Fibroblast of skin of right biceps (primary cell): ENCODE measurements around the gene RNF26.
A peak's percentile ranks its signal among the peaks of the same experiment; 100 is the strongest.

Experiments used
- DNase-seq: peaks from one replicate; pipeline ENCODE4 v3.0.0-alpha.2; 2013

The RNF26 gene

GRCh38 chr11:119337581-119338317 is 3.4 kb downstream of the RNF26 start:
- DNase-seq, result peak; percentile 96

DNA sequence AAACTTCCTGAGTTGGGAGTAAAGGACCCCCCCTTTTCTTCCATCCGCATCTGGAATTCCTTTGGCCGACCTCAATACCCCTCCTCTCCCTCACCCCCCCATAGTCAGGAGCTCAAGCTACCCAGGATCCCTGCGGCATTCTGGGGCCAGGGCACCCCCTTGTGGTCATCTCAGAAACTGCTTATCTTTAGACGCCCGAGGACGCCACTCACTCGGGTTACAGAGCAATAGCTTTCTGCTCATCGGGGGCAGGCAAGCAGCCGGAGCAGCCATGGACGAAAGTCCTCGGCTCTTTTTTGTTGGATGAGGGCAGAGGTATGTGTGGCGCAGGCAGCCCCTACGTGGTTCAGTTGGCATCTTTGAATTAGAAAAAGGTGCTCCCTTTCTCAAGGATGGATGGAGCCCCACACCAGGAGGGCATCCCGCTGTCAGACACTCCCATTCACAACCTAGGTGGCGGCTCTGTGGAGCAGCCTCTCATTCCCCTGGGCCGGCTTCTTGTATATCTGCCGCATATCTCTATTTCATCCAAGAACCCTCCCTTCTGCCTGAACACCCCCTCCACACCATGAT is 4.1 kb downstream of the RNF26 start:
- no peak for DNase-seq

- no peak for DNase-seq
These were observed 4.8 kb downstream of the RNF26 start for GRCh38 chr11:119338965-119339588.

- DNase-seq, result peak; percentile 47
These were observed 5.4 kb downstream of the RNF26 start for GRCh38 chr11:119339589-119340334.

DNA sequence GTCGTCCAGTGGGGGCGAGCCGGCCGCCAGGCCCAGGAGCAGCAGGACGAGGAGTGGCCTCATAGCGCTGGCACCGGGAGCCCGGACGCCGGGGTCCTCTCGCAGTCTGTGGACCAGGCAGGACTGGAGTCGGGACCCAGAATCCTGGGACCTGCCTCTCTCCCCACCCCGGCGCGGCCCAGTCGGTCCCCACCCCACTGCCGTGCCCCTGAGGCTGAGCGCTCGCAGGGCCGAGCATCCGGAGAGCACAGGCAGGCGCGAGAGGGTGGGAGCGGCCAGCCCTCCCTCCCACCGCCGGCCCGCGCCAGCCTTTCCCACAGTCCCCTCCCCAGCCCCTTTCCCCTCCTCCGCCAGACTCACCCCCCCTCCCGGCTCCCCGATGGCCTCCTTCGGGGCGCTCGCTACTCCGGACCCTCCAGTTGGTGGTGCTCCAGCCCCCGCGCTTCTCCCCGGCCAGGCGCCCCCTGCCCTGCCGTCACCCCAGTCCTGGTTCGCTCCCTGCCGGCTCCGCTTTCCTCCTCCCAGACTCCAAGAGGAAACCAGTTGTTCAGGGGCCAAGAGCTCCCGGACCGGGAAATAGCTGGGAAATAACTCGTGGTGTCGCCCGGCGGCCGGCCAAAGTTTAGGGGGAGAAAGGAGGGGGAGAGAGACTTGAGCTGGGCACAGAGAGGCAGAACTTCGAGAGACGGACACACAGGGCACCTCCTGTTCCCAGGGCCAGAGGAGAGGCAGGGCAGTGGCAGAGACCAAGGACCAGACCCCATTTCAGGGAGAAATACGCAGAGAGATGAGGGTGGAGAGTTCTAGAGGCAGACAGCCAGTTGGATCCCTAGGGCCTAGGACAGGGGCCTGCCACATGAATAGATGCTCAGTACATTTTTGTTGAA is 6.3 kb downstream of the RNF26 start, which contains the start of gene C1QTNF5:
C1QTNF5 (minus strand) TSS at position 549 of the 887 bp plus-strand sequence; CDS start at position 63, 486 bp downstream.
- peak; percentile 79 for DNase-seq

DNA sequence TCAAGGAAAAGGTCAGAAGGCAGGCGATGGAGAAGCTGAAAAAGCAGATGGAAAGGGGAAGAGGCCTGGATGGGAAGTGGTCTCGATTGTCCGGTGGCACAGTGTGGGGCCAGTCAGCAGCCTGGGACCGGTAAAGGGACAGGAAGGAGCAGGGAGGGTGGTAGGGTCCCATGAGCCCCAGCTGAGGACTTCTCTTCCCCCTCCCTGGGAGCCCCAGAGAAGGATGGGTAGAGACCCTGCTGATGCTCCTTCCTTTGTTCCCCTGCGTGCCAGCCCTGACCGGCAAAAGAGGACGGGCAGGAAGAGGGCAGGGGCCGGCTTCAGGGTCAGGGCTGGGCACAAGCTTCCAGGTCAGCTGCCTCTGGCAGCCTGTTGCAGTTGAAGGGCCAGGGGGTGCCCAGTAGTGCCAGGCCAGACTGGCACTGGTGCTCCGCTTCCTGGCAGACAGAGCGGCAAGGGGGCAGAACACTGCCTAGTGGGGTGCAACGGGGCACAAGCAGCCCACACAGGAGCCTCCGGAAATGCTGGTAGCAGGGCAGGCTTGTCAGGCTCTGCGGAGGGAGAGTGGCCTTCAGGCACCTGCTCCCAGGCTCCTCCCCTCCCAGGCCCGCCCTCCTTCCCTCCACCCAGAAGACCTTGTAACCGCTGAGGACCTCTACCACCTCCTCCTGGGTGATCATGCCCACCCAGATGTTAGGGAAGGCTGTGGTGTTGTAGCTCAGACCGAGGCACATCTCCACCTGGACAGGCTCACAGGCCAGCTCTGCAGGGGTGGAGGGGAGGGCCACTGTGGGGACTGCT is 7.1 kb downstream of the RNF26 start:
- no peak for DNase-seq

GRCh38 chr11:119342023-119342300 is 7.6 kb downstream of the RNF26 start:
- no peak for DNase-seq

DNA sequence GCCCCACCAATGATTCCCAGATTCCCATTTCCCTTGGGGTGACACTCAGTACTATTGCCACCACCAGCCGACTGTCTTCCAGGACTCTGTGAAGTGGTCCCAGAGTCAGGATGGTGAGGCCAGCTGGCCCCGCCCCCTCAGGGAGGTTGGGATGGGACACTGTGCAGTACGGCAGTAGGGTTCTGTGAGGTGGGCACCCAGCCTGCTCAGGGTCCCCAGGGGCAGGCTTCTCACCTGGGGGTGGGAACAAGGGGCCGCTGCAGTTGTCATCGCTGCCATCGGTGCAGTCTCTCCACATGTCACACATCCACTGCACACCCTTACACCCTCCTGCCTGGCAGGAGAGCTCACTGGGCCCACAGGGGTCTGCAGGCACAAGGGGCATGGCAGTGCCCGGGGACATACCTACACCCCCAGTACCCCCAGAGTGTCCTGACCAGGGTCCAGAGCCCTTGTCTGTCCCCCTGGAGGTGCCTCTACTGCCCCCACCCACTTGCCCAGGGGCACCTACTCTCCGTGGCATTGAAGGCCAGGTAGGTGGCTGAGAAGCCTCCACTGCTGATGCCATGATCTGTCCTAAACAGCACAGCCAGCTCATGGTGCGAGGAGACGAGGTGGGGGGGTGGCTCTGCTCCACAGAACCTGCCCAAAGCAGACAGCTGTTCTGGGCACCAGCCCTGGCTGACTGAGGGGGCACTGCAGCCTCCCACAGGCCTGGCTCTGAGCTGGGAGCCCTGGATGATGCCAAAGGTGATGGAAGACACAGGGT is 8.2 kb downstream of the RNF26 start:
- no peak for DNase-seq

DNA sequence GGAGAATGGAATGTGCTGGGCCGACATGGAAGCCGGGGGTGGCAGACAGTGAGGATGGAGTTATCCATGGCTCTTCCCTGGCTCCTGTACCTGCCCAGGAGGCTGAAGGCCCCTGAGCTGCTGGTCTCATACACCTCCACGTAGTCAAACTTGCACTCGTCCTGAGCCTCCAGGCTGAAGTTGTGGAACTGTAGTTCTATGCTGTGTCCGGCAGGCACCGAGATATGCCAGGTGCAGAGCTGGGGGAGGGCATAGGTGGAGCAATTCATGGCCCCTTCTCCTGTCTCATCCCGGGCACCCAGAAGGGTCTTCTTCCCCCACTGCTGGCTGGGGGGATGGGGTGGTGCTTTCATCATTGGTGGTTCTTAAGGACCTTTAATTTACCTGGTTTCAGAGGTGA is 9.4 kb downstream of the RNF26 start:
- no peak for DNase-seq

DNA sequence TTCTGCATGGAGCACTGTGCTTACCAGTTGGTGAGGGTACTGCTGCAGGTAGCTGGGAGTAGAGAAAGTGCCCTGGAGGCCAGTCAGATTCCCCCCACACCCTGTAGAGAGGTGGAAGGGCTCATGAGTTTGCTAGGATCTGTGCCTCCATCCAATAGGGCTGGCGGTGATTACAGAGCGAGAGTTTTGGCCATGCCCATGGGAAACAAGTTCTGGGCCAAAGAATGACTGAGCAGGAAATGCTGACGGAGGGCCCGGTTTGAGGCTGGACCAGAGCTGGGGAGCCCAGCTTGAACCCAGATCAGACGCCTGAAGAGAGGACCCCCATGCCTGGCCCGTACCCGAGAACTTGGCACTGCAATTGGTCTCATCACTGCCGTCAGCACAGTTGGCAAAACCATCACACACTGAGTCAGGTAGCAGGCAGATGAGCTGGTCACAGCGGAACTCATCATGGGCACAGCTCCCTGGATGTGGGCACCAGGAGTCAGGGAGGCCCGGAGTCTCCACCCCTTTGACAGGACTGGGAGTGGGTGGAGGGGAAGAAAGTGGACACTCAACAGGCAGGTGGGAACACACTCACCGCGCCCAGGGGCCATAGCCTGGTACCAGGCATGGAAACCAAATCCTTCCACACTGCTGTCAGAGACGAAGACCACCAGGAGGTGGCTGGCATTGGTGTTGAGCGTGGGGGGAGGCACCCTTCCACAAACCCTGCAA is 10.1 kb downstream of the RNF26 start:
- DNase-seq, result no peak

DNA sequence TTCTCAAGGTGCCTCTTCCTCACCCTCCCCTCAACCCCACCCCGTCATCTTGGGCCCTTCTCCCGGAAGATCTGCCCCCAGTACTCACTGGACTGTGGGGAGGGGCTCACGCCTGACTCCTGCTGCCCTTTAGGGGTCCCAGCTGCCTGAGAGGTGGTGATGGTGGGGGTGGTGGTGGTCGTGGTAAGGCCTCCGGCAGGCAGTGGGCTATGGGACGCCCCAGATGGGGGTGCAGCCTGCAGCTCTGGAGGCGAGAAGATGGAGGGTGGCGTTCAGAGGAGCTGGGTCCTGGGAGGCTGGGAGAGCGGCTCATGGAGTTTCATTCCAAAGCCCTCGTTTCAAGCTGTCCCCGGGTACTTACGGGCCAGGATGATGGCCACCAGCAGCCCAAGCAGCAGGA is 11.4 kb downstream of the RNF26 start:
- DNase-seq, result no peak

GRCh38 chr11:119346605-119347004 is 12.3 kb downstream of the RNF26 start, which contains the start of gene MFRP:
TSS of gene MFRP (minus strand) at chr11:119346705. CDS start at chr11:119346513, 192 bp downstream.
- DNase-seq, result no peak

DNA sequence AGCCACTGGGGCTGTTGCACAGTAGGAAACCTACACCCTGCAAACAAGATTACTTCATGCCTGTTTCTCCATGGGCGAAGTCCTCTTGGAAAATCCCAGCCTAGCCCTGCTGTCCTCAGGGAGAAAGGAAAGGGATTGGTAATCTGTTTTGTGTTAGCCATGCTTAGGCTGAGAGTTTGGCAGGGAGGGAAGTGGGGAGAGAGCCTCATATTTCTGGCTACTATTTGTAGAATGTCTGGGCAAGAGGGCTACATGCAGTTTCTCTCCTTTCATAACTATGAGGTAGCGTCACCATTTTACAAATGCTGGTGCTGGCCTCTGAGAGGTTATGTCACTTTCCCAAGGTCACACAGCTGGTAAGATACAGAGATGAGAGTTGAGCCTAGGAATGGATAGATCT is 12.9 kb downstream of the RNF26 start:
- peak; percentile 68 for DNase-seq

DNA sequence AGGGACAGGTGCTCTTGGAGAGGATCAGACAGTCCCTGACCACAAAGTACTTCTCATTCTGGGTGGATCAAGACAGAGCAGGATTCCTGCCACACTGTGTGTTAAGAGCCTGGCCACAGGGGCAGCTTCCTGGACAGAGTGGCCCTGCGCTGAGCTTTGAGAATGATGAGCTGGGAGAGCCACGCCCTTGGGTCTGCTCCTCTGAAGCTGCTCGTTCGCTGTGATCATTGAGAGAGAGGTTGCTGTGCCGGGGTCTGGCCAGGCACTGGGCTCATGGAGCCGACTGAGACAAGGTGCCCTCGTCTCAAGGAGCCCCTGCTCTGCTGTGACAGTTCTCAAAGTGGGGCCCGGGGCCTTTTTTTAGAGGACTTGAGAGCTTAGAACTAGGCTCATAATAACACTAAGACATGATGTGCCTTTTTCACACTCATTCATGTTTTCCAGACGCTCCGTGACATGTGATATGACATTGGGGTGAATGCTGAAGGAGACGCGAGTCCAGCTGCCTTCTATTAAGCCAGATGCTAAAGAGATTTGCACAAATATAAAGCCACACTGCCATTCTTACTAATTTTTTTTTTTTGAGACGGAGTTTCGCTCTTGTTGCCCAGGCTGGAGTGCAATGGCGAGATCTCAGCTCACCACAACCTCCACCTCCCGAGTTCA is 13.7 kb downstream of the RNF26 start:
- DNase-seq, result no peak

- DNase-seq, result no peak
These were observed 16.0 kb downstream of the RNF26 start for GRCh38 chr11:119350302-119350701.

DNA sequence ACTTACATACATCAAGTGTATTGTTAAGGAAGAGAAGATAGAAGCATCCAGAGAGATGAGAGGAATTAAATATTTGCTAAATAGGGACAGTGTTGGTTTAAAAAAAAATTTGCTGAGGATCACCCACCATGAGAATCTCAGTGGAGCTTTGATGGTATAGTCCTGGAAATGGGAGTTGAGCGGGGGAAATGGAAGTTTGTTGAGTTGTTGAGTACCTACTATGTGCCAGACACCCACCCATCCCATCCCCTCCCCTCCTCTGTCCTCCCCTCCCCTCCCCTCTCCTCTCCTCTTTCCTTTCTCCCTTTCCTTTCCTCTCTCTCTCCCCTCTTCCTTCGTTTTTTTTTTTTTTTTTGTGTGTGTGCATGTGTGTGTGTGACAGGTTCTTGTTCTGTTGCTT is 16.9 kb downstream of the RNF26 start:
- no peak for DNase-seq

- DNase-seq, result no peak
These were observed 18.5 kb downstream of the RNF26 start for GRCh38 chr11:119352857-119353260.

DNA sequence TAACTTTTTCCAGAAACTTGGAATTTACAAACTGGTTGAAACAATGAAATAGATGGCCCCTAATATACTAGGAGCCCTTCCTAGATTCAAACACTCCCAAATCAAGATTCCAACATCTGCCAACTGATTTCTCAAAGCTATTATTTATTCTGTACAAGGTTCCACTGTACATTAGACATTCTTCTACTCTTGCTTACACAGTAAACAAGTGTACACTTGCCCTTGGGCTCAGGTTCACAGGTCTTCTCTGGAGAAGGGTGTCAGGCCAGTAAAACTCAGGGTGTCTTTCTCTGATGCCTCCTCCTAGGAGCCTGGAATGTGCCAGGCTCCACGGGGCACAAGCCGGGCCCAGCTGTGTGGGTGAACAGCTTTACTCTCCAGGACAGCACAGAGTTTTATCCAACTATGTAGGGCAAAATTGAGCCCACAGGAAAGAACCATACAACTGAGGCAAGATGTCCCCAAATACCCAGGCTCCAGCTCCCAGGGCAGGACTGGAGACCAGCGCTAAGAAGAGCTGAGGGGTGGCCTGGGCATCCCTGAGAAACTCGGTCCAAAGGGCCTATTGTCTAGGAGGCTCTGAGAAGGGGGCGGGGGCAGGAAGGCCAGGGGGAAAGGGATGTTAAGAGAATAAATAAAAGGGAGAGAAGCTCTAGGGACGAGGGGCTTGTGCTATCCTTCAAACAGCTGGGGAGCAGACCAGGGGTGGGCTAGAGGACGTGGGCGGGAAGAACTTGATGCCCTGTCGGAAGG is 20.9 kb downstream of the RNF26 start:
- no peak for DNase-seq
